HL-60 (cell line): Measurements from ENCODE around the gene C14orf132.

Source experiments
- GABPA ChIP-seq: IDR thresholded peaks from 2 replicates; pipeline ENCODE4 v1.6.1; 2012; ENCODE audit warnings: low read depth
- POLR2AphosphoS5 ChIP-seq: IDR thresholded peaks from 2 replicates; pipeline ENCODE4 v1.6.1; 2012; ENCODE audit warnings: low read depth
- TF ChIP-seq, protein P1 (sequence below): IDR thresholded peaks from one replicate; pipeline ENCODE4 v1.5.1; 2011; ENCODE audit warnings: low read length, control low read depth, inconsistent platforms; ENCODE audit not compliant: insufficient read depth

DNA sequence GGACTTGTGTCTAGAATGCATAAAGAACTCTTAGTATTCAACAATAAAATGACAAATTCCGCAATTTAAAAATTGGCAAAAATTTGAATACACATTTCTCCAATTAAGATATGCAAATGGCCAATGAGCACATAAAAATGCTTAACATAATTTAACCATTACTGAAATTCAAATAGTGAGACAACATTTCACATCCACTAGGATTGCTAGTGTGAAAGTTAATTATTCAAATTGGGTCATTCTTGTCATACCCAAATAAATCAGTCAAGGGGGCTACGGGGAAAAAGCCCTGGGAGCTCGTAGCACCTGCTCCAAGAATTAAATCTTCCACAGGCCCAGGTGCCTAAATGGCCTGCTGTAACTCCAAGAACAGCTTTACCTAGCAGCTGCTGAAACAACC lies 25.0 kb upstream of the C14orf132 start:
- TF ChIP-seq, protein P1, sequence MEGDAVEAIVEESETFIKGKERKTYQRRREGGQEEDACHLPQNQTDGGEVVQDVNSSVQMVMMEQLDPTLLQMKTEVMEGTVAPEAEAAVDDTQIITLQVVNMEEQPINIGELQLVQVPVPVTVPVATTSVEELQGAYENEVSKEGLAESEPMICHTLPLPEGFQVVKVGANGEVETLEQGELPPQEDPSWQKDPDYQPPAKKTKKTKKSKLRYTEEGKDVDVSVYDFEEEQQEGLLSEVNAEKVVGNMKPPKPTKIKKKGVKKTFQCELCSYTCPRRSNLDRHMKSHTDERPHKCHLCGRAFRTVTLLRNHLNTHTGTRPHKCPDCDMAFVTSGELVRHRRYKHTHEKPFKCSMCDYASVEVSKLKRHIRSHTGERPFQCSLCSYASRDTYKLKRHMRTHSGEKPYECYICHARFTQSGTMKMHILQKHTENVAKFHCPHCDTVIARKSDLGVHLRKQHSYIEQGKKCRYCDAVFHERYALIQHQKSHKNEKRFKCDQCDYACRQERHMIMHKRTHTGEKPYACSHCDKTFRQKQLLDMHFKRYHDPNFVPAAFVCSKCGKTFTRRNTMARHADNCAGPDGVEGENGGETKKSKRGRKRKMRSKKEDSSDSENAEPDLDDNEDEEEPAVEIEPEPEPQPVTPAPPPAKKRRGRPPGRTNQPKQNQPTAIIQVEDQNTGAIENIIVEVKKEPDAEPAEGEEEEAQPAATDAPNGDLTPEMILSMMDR = no peak
- TF ChIP-seq GABPA (no peak), POLR2AphosphoS5 (no peak)
